ENCODE results near the gene FAM163B.

Gene FAM163B

GRCh38 chr9:133589454-133590227 is 19.5 kb downstream of the FAM163B start:
- no peak overlapping the region for H3K4me3 Mint-ChIP-seq
- H3K4me1 Mint-ChIP-seq (ENCODE audit: low read depth) = no peaks in the 10 kb centered on the region
- no peak overlapping the region for H3K27ac Mint-ChIP-seq
- H3K27me3 Mint-ChIP-seq = peaks cover 2% of the 10 kb centered on the region
- no peaks in the 10 kb centered on the region for H3K9me3 Mint-ChIP-seq (ENCODE audit: low read depth)
- H3K36me3 Mint-ChIP-seq = no peaks in the 10 kb centered on the region

GRCh38 chr9:133587466-133587865 is 21.7 kb downstream of the FAM163B start:
- Mint-ChIP-seq H3K4me3 (no peak overlapping the region), H3K27me3 (peaks cover 9% of the 10 kb centered on the region), H3K9me3 (ENCODE audit: low read depth) (no peaks in the 10 kb centered on the region), H3K4me1 (ENCODE audit: low read depth) (peaks cover 3% of the 10 kb centered on the region), H3K36me3 (no peaks in the 10 kb centered on the region), H3K27ac (no peak overlapping the region)

- Mint-ChIP-seq H3K27me3 (peaks cover 10% of the 10 kb centered on the region), H3K9me3 (ENCODE audit: low read depth) (no peaks in the 10 kb centered on the region), H3K4me3 (no peak overlapping the region), H3K4me1 (ENCODE audit: low read depth) (peaks cover 3% of the 10 kb centered on the region), H3K27ac (no peak overlapping the region), H3K36me3 (no peaks in the 10 kb centered on the region)
Observed at GRCh38 chr9:133587051-133587450, 22.1 kb downstream of the FAM163B start.

- H3K9me3 Mint-ChIP-seq (ENCODE audit: low read depth) = no peaks in the 10 kb centered on the region
- H3K27ac Mint-ChIP-seq = no peak overlapping the region
- H3K4me3 Mint-ChIP-seq = no peak overlapping the region
- peaks cover 3% of the 10 kb centered on the region for H3K4me1 Mint-ChIP-seq (ENCODE audit: low read depth)
- peaks cover 16% of the 10 kb centered on the region for H3K27me3 Mint-ChIP-seq
- H3K36me3 Mint-ChIP-seq = no peaks in the 10 kb centered on the region
Observed at GRCh38 chr9:133585481-133586351, 23.5 kb downstream of the FAM163B start.

GRCh38 chr9:133584559-133585476 is 24.4 kb downstream of the FAM163B start:
- peaks cover 21% of the 10 kb centered on the region for H3K27me3 Mint-ChIP-seq
- H3K4me1 Mint-ChIP-seq (ENCODE audit: low read depth) = peaks cover 3% of the 10 kb centered on the region
- no peak overlapping the region for H3K4me3 Mint-ChIP-seq
- H3K27ac Mint-ChIP-seq = no peak overlapping the region
- no peaks in the 10 kb centered on the region for H3K36me3 Mint-ChIP-seq
- H3K9me3 Mint-ChIP-seq (ENCODE audit: low read depth) = no peaks in the 10 kb centered on the region

- peaks cover 21% of the 10 kb centered on the region for H3K27me3 Mint-ChIP-seq
- H3K4me3 Mint-ChIP-seq = no peak overlapping the region
- no peaks in the 10 kb centered on the region for H3K36me3 Mint-ChIP-seq
- H3K9me3 Mint-ChIP-seq (ENCODE audit: low read depth) = no peaks in the 10 kb centered on the region
- H3K4me1 Mint-ChIP-seq (ENCODE audit: low read depth) = peaks cover 3% of the 10 kb centered on the region
- no peak overlapping the region for H3K27ac Mint-ChIP-seq
Observed at GRCh38 chr9:133584167-133584558, 25.0 kb downstream of the FAM163B start.

- Mint-ChIP-seq H3K4me1 (ENCODE audit: low read depth) (peaks cover 3% of the 10 kb centered on the region), H3K27me3 (peaks cover 21% of the 10 kb centered on the region), H3K36me3 (no peaks in the 10 kb centered on the region), H3K4me3 (no peak overlapping the region), H3K9me3 (ENCODE audit: low read depth) (no peaks in the 10 kb centered on the region), H3K27ac (no peak overlapping the region)
Observed at GRCh38 chr9:133583586-133583985, 25.6 kb downstream of the FAM163B start.

- H3K4me1 Mint-ChIP-seq (ENCODE audit: low read depth) = peaks cover 3% of the 10 kb centered on the region
- H3K4me3 Mint-ChIP-seq = no peak overlapping the region
- H3K27me3 Mint-ChIP-seq = peaks cover 24% of the 10 kb centered on the region
- no peaks in the 10 kb centered on the region for H3K36me3 Mint-ChIP-seq
- no peaks in the 10 kb centered on the region for H3K9me3 Mint-ChIP-seq (ENCODE audit: low read depth)
- no peak overlapping the region for H3K27ac Mint-ChIP-seq
Observed at GRCh38 chr9:133583111-133583510, 26.1 kb downstream of the FAM163B start.

- H3K4me3 Mint-ChIP-seq = no peak overlapping the region
- no peaks in the 10 kb centered on the region for H3K9me3 Mint-ChIP-seq (ENCODE audit: low read depth)
- peaks cover 3% of the 10 kb centered on the region for H3K4me1 Mint-ChIP-seq (ENCODE audit: low read depth)
- H3K27me3 Mint-ChIP-seq = peaks cover 25% of the 10 kb centered on the region
- H3K36me3 Mint-ChIP-seq = no peaks in the 10 kb centered on the region
- no peak overlapping the region for H3K27ac Mint-ChIP-seq
Observed at GRCh38 chr9:133582501-133583045, 26.6 kb downstream of the FAM163B start.

GRCh38 chr9:133581513-133582343 is 27.5 kb downstream of the FAM163B start:
- H3K4me3 Mint-ChIP-seq = no peak overlapping the region
- H3K4me1 Mint-ChIP-seq (ENCODE audit: low read depth) = peaks cover 5% of the 10 kb centered on the region
- no peak overlapping the region for H3K27ac Mint-ChIP-seq
- H3K27me3 Mint-ChIP-seq = peaks cover 28% of the 10 kb centered on the region
- no peaks in the 10 kb centered on the region for H3K36me3 Mint-ChIP-seq
- no peaks in the 10 kb centered on the region for H3K9me3 Mint-ChIP-seq (ENCODE audit: low read depth)

- Mint-ChIP-seq H3K27me3 (peaks cover 30% of the 10 kb centered on the region), H3K9me3 (ENCODE audit: low read depth) (no peaks in the 10 kb centered on the region), H3K36me3 (no peaks in the 10 kb centered on the region), H3K27ac (no peak overlapping the region), H3K4me3 (no peak overlapping the region), H3K4me1 (ENCODE audit: low read depth) (peaks cover 9% of the 10 kb centered on the region)
Observed at GRCh38 chr9:133581011-133581410, 28.2 kb downstream of the FAM163B start.

- H3K27ac Mint-ChIP-seq = no peak overlapping the region
- H3K9me3 Mint-ChIP-seq (ENCODE audit: low read depth) = no peaks in the 10 kb centered on the region
- H3K36me3 Mint-ChIP-seq = no peaks in the 10 kb centered on the region
- no peak overlapping the region for H3K4me3 Mint-ChIP-seq
- H3K27me3 Mint-ChIP-seq = peaks cover 28% of the 10 kb centered on the region
- peaks cover 9% of the 10 kb centered on the region for H3K4me1 Mint-ChIP-seq (ENCODE audit: low read depth)
Observed at GRCh38 chr9:133580419-133580738, 28.8 kb downstream of the FAM163B start.

GRCh38 chr9:133579601-133580418 is 29.4 kb downstream of the FAM163B start:
- H3K27me3 Mint-ChIP-seq = peaks cover 28% of the 10 kb centered on the region
- H3K4me3 Mint-ChIP-seq = no peak overlapping the region
- H3K27ac Mint-ChIP-seq = no peak overlapping the region
- no peaks in the 10 kb centered on the region for H3K36me3 Mint-ChIP-seq
- H3K9me3 Mint-ChIP-seq (ENCODE audit: low read depth) = no peaks in the 10 kb centered on the region
- peaks cover 9% of the 10 kb centered on the region for H3K4me1 Mint-ChIP-seq (ENCODE audit: low read depth)
